GM18519 (cell line): Measurements from ENCODE around the gene SOCS3.

Experiments used
- ATAC-seq: cut with Tn5 transposase; IDR thresholded peaks from one replicate; pipeline ENCODE4 v1.9.1; 2021; ENCODE audit warnings: mild to moderate bottlenecking, moderate library complexity; ENCODE audit not compliant: unreplicated experiment, low FRiP score

Gene SOCS3

GRCh38 chr17:78368854-78369495 is 9.1 kb upstream of the SOCS3 start:
- no peak for ATAC-seq

- no peak for ATAC-seq
Measured at GRCh38 chr17:78368348-78368747, 8.5 kb upstream of the SOCS3 start.

DNA sequence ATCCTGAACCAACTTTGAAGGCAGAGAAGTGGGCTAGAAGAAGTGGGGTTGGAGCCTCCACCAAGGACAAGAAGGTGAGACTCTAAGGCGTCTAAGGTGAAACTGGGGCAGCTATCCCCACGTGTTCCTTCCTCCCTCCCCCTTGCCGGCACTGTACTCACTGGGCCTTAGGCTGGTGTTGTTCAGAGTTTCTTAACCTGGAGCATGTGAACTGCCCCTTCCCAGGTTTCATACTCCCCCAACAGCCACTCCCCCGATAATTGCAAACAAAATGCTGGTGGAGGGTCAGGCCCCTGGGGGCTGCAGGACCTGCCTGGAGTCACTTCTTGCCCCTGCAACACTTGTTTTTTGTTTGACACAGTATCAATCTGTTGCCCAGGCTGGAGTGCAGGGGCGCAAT is 7.3 kb upstream of the SOCS3 start:
- no peak for ATAC-seq

DNA sequence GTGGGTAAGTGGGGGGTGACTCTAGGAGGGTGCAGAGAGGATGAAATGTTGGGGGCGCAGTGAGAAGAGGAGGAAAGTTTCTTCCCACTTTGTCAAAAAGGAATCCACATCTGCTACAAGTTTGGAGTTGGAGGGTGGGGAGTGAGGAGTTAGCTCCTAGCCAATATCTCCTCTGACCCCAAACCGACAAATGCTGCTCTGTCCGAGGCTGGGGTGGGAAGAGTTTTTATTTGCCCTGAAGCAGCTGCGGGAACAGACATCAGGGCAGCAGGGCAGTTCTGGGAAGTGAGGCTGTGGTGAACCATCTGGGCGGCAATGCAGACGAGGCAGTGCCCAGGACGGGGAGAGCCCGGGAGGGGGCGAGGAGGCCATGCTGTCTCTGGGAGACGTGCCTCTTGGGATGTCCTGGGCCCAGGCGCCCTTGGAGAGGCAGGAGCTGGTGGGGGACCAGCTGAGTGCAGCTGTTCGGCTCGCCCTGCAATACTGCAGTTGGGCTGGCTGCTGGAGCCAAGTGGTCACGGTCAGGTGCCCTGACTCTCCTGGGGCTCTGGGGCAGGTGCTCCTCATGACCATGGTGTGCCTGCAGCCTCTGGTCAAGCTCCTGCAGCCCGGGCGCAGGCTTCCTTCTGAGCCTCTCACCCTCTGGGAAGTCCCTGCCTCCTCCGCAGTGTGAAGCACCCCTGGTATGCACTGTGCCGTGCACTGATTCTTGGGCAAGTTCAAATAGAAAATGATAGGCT is 6.4 kb upstream of the SOCS3 start:
- no peak for ATAC-seq

GRCh38 chr17:78365561-78366108 is 5.8 kb upstream of the SOCS3 start:
- no peak for ATAC-seq

GRCh38 chr17:78364436-78365281 is 4.8 kb upstream of the SOCS3 start:
- ATAC-seq: no peak

GRCh38 chr17:78362671-78363070 is 2.8 kb upstream of the SOCS3 start:
- ATAC-seq: no peak

- ATAC-seq: no peak
Measured at GRCh38 chr17:78362232-78362631, 2.4 kb upstream of the SOCS3 start.

- ATAC-seq: no peak
Measured at GRCh38 chr17:78361225-78361701, 1.4 kb upstream of the SOCS3 start.

- ATAC-seq: no peak
Measured at GRCh38 chr17:78360371-78361224, 721 bp upstream of the SOCS3 start.

GRCh38 chr17:78359321-78359996 is 418 bp downstream of the SOCS3 start:
- ATAC-seq: no peak

DNA sequence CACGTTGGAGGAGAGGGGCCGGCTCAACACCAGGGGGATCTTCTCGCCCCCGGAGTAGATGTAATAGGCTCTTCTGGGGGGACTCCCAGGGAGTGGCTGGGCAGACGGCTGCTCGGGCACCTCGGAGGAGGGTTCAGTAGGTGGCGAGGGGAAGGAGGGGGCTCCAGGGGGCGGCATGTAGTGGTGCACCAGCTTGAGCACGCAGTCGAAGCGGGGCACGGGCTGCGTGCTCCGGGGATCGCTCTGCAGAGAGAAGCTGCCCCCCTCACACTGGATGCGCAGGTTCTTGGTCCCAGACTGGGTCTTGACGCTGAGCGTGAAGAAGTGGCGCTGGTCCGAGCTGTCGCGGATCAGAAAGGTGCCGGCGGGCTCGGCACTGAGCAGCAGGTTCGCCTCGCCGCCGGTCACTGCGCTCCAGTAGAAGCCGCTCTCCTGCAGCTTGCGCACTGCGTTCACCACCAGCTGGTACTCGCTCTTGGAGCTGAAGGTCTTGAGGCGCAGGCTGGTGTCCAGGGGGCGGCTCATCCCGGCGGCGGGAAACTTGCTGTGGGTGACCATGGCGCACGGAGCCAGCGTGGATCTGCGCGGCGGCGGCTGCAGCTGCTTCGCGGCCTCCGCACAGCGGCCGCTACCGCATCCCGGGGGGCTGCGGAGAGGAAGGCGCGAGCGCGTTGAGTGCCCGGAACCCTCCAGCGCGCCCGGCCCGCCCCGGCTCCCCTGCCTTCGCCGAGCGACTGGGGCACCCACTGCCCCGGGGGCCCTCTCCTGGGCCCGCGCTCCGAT is 1.1 kb downstream of the SOCS3 start:
- no peak for ATAC-seq

DNA sequence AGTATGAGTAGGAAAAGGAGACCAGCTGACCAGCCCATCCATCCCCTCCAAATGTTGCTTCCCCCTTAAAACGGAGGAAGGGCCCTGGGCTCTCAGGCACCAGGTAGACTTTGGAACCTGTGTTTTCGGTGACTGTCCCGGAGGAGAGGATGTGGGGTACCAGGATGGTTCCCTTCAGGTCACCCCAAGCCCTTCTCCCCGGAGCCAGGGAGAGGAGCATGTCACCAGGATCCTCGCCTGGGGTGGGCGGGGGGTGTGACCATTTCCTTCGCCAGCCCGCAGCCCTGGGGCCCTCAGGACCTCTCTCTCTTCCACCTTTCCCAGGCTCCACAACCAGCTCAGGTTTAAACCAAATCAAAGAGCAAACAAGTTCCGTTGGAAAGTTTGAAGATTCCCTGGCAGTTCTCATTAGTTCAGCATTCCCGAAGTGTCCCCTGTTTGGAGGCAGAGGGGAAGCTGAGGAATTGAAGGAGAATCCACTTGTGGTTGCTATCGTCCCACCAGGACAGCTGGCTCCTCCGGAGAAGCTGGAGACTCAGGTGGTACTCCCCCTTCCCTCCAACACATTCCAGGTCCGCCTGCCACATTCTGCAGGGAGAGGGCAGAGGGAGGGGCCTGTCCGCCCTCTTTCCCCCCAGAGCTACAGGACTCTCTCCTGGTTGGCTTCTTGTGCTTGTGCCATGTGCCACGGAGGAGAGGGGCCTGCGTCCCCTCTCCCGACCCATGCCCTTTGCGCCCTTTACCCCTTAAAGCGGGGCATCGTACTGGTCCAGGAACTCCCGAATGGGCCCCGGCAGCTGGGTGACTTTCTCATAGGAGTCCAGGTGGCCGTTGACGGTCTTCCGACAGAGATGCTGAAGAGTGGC is 2.0 kb downstream of the SOCS3 start:
- no peak for ATAC-seq

- ATAC-seq: no peak
Measured at GRCh38 chr17:78357177-78357586, 2.7 kb downstream of the SOCS3 start.

- ATAC-seq: peak; percentile 54
Measured at GRCh38 chr17:78356101-78356713, 3.7 kb downstream of the SOCS3 start.

- no peak for ATAC-seq
Measured at GRCh38 chr17:78355701-78356100, 4.2 kb downstream of the SOCS3 start.

GRCh38 chr17:78355045-78355641 is 4.7 kb downstream of the SOCS3 start:
- ATAC-seq: no peak
